CD4-positive, alpha-beta T cell (primary cell): ENCODE data around the gene FARP1. TPM values are rescaled to one million over a fixed set of nuclear protein-coding genes. Genes with fewer than 3 reads are reported as not detected.

Experiments used
- ATAC-seq: fragments of 200-7000 bp; cut with Tn5 transposase; one replicate; pipeline ENCODE4 v1.10.0; 2022; ENCODE audit warnings: mild to moderate bottlenecking; ENCODE audit not compliant: poor library complexity
- CTCF ChIA-PET: fragments of 350-600 bp; sonication (Branson Sonifier 250); formaldehyde crosslinking; loops from one replicate; lab custom pipeline; 2021; ENCODE audit warnings: antibody characterized with exemption, inconsistent platforms; lab: Charles Lee
- POLR2A ChIA-PET: fragments of 350-600 bp; sonication (Branson Sonifier 250); formaldehyde crosslinking; loops from one replicate; lab custom pipeline; 2021; ENCODE audit warnings: antibody characterized with exemption, inconsistent platforms; lab: Charles Lee
- DNase-seq, 14 experiments: peaks; one replicate each; pipeline ENCODE4 v3.0.0-alpha.2; 2013 to 2020; ENCODE audit warnings: mixed read lengths in 2 of 14
- H3K27ac ChIP-seq, 2 donors: one replicate each; pipeline versions ENCODE4 v1.5.1 to v1.7.0; 2013; ENCODE audit warnings: low read length in 2 of 2, low read depth in 1 of 2, mild to moderate bottlenecking in 1 of 2
- H3K27me3 ChIP-seq, 2 experiments: 1 replicate in 1 of 2; 2 replicates in 1 of 2; pipeline versions ENCODE4 v1.6.1 to v1.7.0; 2013; ENCODE audit warnings: low read length in 2 of 2, control low read depth in 1 of 2, mild to moderate bottlenecking in 1 of 2, moderate library complexity in 1 of 2; ENCODE audit not compliant: insufficient read depth in 2 of 2, control insufficient read depth in 1 of 2
- H3K36me3 ChIP-seq: one replicate; pipeline ENCODE4 v1.6.1; 2013; ENCODE audit warnings: low read length, control low read depth; ENCODE audit not compliant: insufficient read depth
- H3K4me1 ChIP-seq: one replicate; pipeline ENCODE4 v1.6.1; 2013; ENCODE audit warnings: low read length, control low read depth; ENCODE audit not compliant: insufficient read depth
- H3K4me3 ChIP-seq: one replicate; pipeline ENCODE4 v1.5.1; 2013; ENCODE audit warnings: mild to moderate bottlenecking, low read length, moderate library complexity
- H3K9me3 ChIP-seq, 2 experiments: 1 replicate in 1 of 2; 2 replicates in 1 of 2; pipeline versions ENCODE4 v1.6.1 to v1.7.0; 2013; ENCODE audit warnings: low read length in 2 of 2, mild to moderate bottlenecking in 2 of 2, control low read depth in 1 of 2, moderate library complexity in 1 of 2; ENCODE audit not compliant: control insufficient read depth in 1 of 2, insufficient read depth in 1 of 2
- H3K27ac Mint-ChIP-seq: one replicate; pipeline ENCODE4 v1.8.0; 2020; ENCODE audit warnings: mixed read lengths
- H3K27me3 Mint-ChIP-seq: one replicate; pipeline ENCODE4 v1.8.0; 2021; ENCODE audit warnings: mixed read lengths
- H3K36me3 Mint-ChIP-seq: one replicate; pipeline ENCODE4 v1.8.0; 2021; ENCODE audit warnings: low read depth, mixed read lengths
- H3K4me1 Mint-ChIP-seq: one replicate; pipeline ENCODE4 v1.8.0; 2021; ENCODE audit warnings: low read depth, mixed read lengths
- H3K4me3 Mint-ChIP-seq: one replicate; pipeline ENCODE4 v1.8.0; 2020; ENCODE audit warnings: mild to moderate bottlenecking, mixed read lengths
- H3K9me3 Mint-ChIP-seq: one replicate; pipeline ENCODE4 v1.8.0; 2020; ENCODE audit warnings: mixed read lengths
- intact Hi-C, 2 experiments: fragments of 100-400 bp; cut with DNase I in 1 of 2; cut with micrococcal nuclease in 1 of 2; formaldehyde crosslinking; loops; one replicate each; pipeline versions ENCODE4 v1.15.1 to v1.9.0; 2023 to 2025; cut with DNase I, micrococcal nuclease
- total RNA-seq, 174 experiments: library from RNA in 2 of 174; stranded (reverse) in 2 of 174; gene quantifications; one replicate each; pipeline ENCODE4 v1.2.3 and lab custom pipeline; 2021 to 2026
- TF ChIP-seq, protein P1 (sequence below): fragments of 200-600 bp; IDR thresholded peaks from one replicate; pipeline ENCODE4 v1.8.0; 2022; ENCODE audit warnings: antibody characterized with exemption, mild to moderate bottlenecking

FARP1 gene
- total RNA-seq, 2 experiments from 2014 or later: 0.30 TPM; not detected in 1

- H3K4me3 Mint-ChIP-seq: no peak overlapping the region
- peak overlapping the region; percentile 60 for H3K27ac Mint-ChIP-seq
- Histone ChIP-seq H3K9me3 (peaks cover 0 to 4% of the 10 kb centered on the region in 2 experiments), H3K27ac (peak overlapping the region in 1 of 2 donors; percentile 50), H3K27me3 (no peaks in the 10 kb centered on the region), H3K4me1 (peaks cover 92% of the 10 kb centered on the region), H3K36me3 (peaks cover 28% of the 10 kb centered on the region), H3K4me3 (no peak overlapping the region)
- peaks cover 28% of the 10 kb centered on the region for H3K36me3 Mint-ChIP-seq
- H3K4me1 Mint-ChIP-seq: peaks cover 90% of the 10 kb centered on the region
- no peaks in the 10 kb centered on the region for H3K27me3 Mint-ChIP-seq
- DNase-seq: no peak
- intact Hi-C loops: no loop called here
- no peak for ATAC-seq
- POLR2A ChIA-PET: interaction anchor here (1.1 kb wide), 1 partner anchor 10 kb away, joined by 3 read pairs; no protein-coding TSS in a partner anchor
- TF ChIP-seq, protein P1, sequence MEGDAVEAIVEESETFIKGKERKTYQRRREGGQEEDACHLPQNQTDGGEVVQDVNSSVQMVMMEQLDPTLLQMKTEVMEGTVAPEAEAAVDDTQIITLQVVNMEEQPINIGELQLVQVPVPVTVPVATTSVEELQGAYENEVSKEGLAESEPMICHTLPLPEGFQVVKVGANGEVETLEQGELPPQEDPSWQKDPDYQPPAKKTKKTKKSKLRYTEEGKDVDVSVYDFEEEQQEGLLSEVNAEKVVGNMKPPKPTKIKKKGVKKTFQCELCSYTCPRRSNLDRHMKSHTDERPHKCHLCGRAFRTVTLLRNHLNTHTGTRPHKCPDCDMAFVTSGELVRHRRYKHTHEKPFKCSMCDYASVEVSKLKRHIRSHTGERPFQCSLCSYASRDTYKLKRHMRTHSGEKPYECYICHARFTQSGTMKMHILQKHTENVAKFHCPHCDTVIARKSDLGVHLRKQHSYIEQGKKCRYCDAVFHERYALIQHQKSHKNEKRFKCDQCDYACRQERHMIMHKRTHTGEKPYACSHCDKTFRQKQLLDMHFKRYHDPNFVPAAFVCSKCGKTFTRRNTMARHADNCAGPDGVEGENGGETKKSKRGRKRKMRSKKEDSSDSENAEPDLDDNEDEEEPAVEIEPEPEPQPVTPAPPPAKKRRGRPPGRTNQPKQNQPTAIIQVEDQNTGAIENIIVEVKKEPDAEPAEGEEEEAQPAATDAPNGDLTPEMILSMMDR: no peak
- CTCF ChIA-PET: interaction anchor here (1.2 kb wide), 1 partner anchor 15 kb away, joined by 3 read pairs; no protein-coding TSS in a partner anchor
- H3K9me3 Mint-ChIP-seq: no peaks in the 10 kb centered on the region
Observed at GRCh38 chr13:98486412-98486811, 343.5 kb downstream of the FARP1 start.

DNA sequence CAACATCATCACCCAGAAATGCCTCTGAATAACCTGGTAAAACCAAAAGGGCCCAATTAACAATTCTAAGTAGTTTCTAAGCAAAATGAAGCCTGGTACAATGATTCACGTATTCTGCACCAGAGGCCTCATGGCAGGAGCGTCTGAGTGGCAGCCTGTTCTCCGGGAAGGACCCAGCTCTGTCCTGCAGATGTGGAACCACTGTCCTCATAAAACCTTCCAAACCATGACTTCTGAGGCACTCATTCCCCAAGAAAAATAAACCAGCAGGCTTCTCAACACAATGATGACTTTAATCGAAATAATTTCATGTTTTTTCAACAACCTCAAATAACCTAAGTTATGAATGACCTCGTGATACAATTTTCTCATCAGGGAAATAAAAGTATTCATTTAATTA is 344.1 kb downstream of the FARP1 start:
- Mint-ChIP-seq H3K4me1 (peaks cover 90% of the 10 kb centered on the region), H3K4me3 (no peak overlapping the region), H3K36me3 (peaks cover 25% of the 10 kb centered on the region), H3K27me3 (no peaks in the 10 kb centered on the region), H3K27ac (peak overlapping the region; percentile 60), H3K9me3 (no peaks in the 10 kb centered on the region)
- Histone ChIP-seq H3K4me1 (peaks cover 87% of the 10 kb centered on the region), H3K36me3 (peaks cover 23% of the 10 kb centered on the region), H3K27ac (no peak overlapping the region), H3K27me3 (no peaks in the 10 kb centered on the region), H3K9me3 (peaks cover 0 to 4% of the 10 kb centered on the region in 2 experiments), H3K4me3 (no peak overlapping the region)
- DNase-seq: no peak
- TF ChIP-seq, protein P1: no peak
- CTCF ChIA-PET: interaction anchor here (1.2 kb wide), 1 partner anchor 15 kb away, joined by 3 read pairs; no protein-coding TSS in a partner anchor
- POLR2A ChIA-PET: interaction anchor here (0.9 to 1.1 kb wide), 2 partner anchors 11 to 166 kb away, joined by 3 read pairs; no protein-coding TSS in a partner anchor
- no peak for ATAC-seq
- intact Hi-C loops: no loop called here

GRCh38 chr13:98487522-98487921 is 344.6 kb downstream of the FARP1 start:
- H3K4me3 ChIP-seq: no peak overlapping the region
- Mint-ChIP-seq H3K4me3 (no peak overlapping the region), H3K9me3 (no peaks in the 10 kb centered on the region), H3K36me3 (peaks cover 30% of the 10 kb centered on the region), H3K4me1 (peaks cover 91% of the 10 kb centered on the region), H3K27me3 (no peaks in the 10 kb centered on the region), H3K27ac (peak overlapping the region; percentile 60)
- DNase-seq (no peak), ATAC-seq (no peak)
- ChIA-PET CTCF (interaction anchor here (0.6 to 0.9 kb wide), 2 partner anchors 17 to 463 kb away, joined by 3 read pairs; no protein-coding TSS in a partner anchor), POLR2A (interaction anchor here (0.9 kb wide), 1 partner anchor 166 kb away, joined by 3 read pairs; no protein-coding TSS in a partner anchor)
- peaks cover 83% of the 10 kb centered on the region for H3K4me1 ChIP-seq
- no peaks in the 10 kb centered on the region for H3K27me3 ChIP-seq
- intact Hi-C loops: no loop called here
- TF ChIP-seq, protein P1: no peak
- H3K27ac ChIP-seq: no peak overlapping the region
- H3K36me3 ChIP-seq: peaks cover 22% of the 10 kb centered on the region
- H3K9me3 ChIP-seq: peaks cover 0 to 4% of the 10 kb centered on the region in 2 experiments
